ENCODE data around the gene TRABD2B. TPM values are rescaled to one million over a fixed set of nuclear protein-coding genes. Genes with fewer than 3 reads are reported as not detected.
"Not testable (repeated sequence)": the region's sequence is repeated elsewhere in the genome, so short reads cannot be mapped to it uniquely, and the experiment has no call there.

TRABD2B gene
- total RNA-seq, 2 experiments from 2014 or later = not detected

DNA sequence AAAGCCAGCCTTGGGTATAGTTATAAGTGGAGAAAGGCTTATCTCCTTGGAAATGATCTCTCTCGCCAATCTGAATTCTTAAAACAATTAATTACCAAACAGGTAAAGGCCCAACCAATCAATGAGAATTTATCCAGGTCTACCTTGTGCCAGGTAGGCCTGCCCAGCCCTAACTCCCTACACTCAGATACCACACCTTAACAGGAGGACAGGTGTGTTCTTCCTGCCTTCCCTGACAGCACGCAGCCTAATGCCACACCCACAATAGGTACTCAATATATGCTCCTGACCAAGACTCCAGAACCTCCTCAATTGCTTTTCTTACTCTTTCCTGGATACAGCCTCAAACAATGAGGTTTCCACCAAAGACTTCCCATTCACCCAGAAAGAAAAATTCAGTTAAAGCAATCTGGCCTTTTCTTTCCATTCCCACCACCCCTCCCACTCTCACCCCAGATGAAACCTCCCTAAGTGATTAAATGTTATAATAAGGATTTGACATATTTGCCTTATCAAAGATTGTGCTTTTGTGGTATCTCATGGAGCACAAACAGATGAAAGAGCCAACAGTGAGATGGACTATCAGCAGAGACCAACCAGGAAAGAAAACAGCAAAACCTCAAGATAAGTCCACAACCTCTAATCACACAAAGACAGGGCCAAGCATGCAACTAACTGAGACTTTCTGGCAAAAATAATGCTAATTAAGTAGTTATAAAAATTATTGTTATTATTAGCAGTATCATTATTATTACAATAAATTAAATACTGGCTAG lies 25.6 kb downstream of the TRABD2B start:
- ChIA-PET CTCF (no interaction called here), POLR2A (no interaction called here)
- no peaks in the 10 kb centered on the region for H3K36me3 Mint-ChIP-seq (ENCODE audit: low read depth)

DNA sequence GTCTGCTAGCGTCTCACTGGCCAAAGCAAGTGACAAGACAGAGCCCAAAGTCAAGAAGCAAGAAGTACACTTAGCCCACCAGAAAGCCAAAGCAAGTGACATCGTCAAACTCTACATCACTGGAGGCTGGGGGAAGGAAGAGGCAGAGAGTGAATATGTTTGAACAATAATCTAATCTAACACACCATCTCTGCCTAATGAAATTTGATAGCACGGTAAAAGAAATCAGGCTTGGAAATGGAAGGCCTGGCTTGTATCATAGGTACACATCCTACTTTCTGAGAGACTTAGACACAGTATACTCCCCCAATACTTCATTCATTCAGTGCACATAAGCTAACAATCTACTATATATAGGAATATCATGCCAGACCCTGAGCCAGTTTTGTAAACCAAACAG lies 26.3 kb downstream of the TRABD2B start:
- Mint-ChIP-seq H3K4me3 (no peak overlapping the region), H3K4me1 (ENCODE audit: low read depth) (no peaks in the 10 kb centered on the region), H3K27me3 (ENCODE audit: low read depth) (peaks cover 2% of the 10 kb centered on the region), H3K27ac (no peak overlapping the region), H3K36me3 (ENCODE audit: low read depth) (no peaks in the 10 kb centered on the region), H3K9me3 (ENCODE audit: insufficient read depth) (no peaks in the 10 kb centered on the region)
- DNase-seq (no peak), ATAC-seq (no peak)
- ChIA-PET CTCF (no interaction called here), POLR2A (no interaction called here)

More for the DNA sequence above, 25.6 kb downstream of the TRABD2B start:
- H3K27ac Mint-ChIP-seq = no peak overlapping the region
- H3K4me3 Mint-ChIP-seq = no peak overlapping the region
- ATAC-seq = no peak
- H3K9me3 Mint-ChIP-seq (ENCODE audit: insufficient read depth) = no peaks in the 10 kb centered on the region
- peaks cover 2% of the 10 kb centered on the region for H3K27me3 Mint-ChIP-seq (ENCODE audit: low read depth)
- no peak for DNase-seq
- no peaks in the 10 kb centered on the region for H3K4me1 Mint-ChIP-seq (ENCODE audit: low read depth)

DNA sequence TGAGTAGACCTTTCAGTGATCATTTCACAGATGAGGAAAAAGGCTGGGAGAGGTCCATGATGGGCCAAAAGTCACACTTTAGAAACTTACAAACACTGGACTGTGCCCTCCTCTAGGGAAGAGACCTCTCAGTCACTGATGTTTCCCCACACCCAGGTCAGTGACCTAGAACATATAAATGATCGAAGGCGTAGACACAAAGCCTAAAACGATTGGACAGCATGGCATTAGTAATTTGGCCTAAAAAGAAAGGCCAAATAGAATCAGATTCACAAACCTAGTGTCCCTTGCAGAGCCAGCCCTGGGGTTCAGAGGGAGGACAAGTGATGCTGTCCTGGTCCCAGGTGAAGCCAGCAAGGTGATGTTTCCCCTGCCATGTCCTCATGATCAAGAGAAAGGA lies 27.7 kb downstream of the TRABD2B start:
- Mint-ChIP-seq H3K36me3 (ENCODE audit: low read depth) (no peaks in the 10 kb centered on the region), H3K27ac (no peak overlapping the region), H3K4me3 (no peak overlapping the region), H3K4me1 (ENCODE audit: low read depth) (no peaks in the 10 kb centered on the region), H3K27me3 (ENCODE audit: low read depth) (peaks cover 2% of the 10 kb centered on the region), H3K9me3 (ENCODE audit: insufficient read depth) (no peaks in the 10 kb centered on the region)
- ATAC-seq (no peak), DNase-seq (no peak)
- CTCF ChIA-PET = no interaction called here
- POLR2A ChIA-PET = no interaction called here

DNA sequence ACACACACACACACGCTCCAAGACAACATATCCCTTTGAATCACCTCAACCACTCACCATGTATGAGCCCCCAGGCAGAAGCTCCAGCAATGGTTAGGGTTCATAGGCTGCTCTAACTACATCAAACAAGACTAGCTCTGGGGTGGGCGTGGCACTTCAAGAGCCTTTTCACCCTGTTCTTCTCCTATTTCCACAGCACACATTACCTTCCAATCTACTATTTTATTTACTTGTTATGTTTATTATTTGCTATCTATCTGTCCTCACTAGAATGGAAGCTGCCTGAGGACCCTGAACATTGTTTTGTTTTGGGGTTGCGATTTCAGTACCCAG lies 28.7 kb downstream of the TRABD2B start:
- Mint-ChIP-seq H3K36me3 (ENCODE audit: low read depth) (no peaks in the 10 kb centered on the region), H3K27ac (no peak overlapping the region), H3K9me3 (ENCODE audit: insufficient read depth) (no peaks in the 10 kb centered on the region), H3K27me3 (ENCODE audit: low read depth) (peaks cover 2% of the 10 kb centered on the region), H3K4me3 (no peak overlapping the region), H3K4me1 (ENCODE audit: low read depth) (no peaks in the 10 kb centered on the region)
- DNase-seq (no peak), ATAC-seq (no peak)
- CTCF ChIA-PET = no interaction called here
- POLR2A ChIA-PET = no interaction called here

DNA sequence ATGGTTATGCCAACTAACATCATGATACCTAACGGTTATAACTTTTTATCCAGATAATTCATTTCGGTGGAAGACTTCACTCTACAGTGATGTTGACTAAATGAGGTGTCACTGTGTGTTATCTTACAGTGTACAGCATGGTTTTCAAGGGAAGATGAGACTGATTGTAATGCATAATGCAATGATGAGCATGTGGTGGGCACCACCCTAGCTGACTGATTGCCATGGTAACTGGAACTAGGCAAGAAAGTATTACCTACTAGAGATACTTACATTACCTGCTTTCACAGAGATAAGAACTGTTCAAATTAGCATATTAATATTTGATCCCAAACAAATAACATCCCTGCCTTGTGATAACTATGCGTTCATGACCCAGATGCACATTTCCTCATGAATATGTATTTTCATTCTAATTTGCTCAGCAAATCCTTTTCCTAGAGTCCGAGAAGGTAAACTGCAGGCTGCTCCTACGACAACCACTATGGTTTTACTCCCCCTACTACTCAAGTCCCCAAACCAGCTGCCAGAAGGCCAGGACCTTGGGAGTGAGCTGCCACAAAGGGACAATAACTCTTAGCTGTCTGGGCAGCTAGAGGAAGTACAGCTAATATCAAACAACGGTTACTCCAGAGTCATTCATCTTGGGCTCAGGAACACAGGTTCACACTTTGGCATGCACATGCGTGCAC lies 29.2 kb downstream of the TRABD2B start:
- no peak overlapping the region for H3K27ac Mint-ChIP-seq
- ATAC-seq = no peak

DNA sequence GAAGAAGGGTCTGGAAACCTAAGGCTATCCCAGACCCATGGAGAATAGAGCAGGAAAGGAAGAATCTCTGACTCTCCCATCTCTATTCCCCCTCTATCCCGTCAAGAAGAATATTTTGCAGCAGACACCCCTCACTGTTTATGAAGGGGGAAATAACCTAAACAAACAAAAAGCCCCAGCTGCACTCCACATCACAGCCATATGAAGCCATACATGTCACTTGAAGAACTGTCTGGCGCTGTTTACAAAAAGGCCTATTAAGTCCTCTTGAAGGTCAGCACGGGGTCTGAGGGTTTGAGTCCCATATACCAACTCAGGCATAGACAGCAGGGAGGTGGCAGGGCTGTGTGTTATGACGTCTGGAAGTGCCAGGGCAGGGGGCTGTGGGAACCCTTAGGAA lies 31.4 kb downstream of the TRABD2B start:
- ChIA-PET POLR2A (no interaction called here), CTCF (no interaction called here)
- Mint-ChIP-seq H3K36me3 (ENCODE audit: low read depth) (no peaks in the 10 kb centered on the region), H3K4me1 (ENCODE audit: low read depth) (no peaks in the 10 kb centered on the region), H3K4me3 (no peak overlapping the region), H3K27me3 (ENCODE audit: low read depth) (peaks cover 2% of the 10 kb centered on the region), H3K27ac (no peak overlapping the region), H3K9me3 (ENCODE audit: insufficient read depth) (no peaks in the 10 kb centered on the region)
- DNase-seq (no peak), ATAC-seq (no peak)

More for the DNA sequence above, 29.2 kb downstream of the TRABD2B start:
- no peaks in the 10 kb centered on the region for H3K4me1 Mint-ChIP-seq (ENCODE audit: low read depth)
- no peaks in the 10 kb centered on the region for H3K9me3 Mint-ChIP-seq (ENCODE audit: insufficient read depth)
- no peaks in the 10 kb centered on the region for H3K36me3 Mint-ChIP-seq (ENCODE audit: low read depth)
- no peak overlapping the region for H3K4me3 Mint-ChIP-seq
- peaks cover 2% of the 10 kb centered on the region for H3K27me3 Mint-ChIP-seq (ENCODE audit: low read depth)
- no peak for DNase-seq
- ChIA-PET CTCF (no interaction called here), POLR2A (no interaction called here)

DNA sequence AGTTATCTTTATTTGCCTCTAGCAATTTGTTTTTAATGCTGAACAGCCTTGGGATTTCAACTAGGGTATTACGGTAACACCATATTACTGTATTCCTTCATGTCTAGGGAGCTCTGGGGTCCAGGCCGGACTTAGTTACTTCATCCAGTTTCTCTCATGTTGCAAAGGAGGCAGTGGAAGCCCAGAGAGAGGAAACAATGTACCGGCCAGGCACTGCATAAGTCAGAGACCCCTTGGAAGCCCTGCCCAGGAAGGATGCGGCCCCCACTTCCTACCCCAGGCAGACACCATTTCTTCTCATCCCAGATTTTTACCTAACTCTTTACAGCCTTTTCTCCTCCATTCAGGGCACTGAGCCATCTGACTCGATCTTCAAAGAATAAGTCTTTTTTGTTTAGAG lies 32.5 kb downstream of the TRABD2B start:
- Mint-ChIP-seq H3K9me3 (ENCODE audit: insufficient read depth) (no peaks in the 10 kb centered on the region), H3K27ac (no peak overlapping the region), H3K4me3 (no peak overlapping the region), H3K36me3 (ENCODE audit: low read depth) (no peaks in the 10 kb centered on the region), H3K27me3 (ENCODE audit: low read depth) (peaks cover 2% of the 10 kb centered on the region), H3K4me1 (ENCODE audit: low read depth) (no peaks in the 10 kb centered on the region)
- no peak for DNase-seq
- no peak for ATAC-seq
- POLR2A ChIA-PET = no interaction called here
- CTCF ChIA-PET = no interaction called here

DNA sequence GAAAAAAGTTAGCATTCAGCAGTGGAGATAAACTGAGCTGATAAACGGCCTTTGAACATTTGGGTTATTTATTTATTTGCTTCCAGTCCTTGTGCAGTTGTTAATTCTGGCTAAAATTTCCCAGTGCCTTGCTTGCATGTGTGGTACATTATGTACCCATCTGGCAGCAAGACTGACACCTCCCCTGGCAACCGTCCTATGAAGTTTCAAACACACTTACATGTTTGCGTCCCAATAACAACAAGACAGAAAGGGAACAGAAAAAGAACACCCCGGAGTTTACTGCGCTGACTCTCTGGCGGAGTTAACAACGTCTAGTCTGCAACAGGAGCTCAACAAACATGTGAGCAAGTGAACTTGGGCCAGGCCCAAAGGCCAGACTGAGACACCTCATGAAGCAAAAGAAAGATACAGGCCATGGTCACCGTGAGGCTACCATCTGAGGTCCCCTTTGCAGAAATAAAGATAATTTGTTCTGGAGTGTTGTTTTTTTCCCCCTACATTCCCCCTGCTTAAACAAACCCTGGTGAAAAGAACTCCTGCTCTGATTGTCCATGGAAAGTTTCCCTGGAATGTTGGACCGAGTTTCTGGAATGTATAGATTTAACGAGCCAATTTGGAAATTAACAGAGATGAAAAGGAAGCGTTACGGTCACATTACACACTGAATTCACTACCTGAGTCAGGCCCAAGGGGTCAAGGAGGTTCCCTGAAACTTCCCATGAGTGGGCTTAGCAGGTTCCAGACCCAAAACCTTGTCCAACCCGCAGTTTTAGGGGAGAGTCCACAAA lies 33.4 kb downstream of the TRABD2B start:
- ChIA-PET CTCF (no interaction called here), POLR2A (no interaction called here)
- H3K4me1 Mint-ChIP-seq (ENCODE audit: low read depth) = no peaks in the 10 kb centered on the region
- no peak overlapping the region for H3K27ac Mint-ChIP-seq
- no peaks in the 10 kb centered on the region for H3K9me3 Mint-ChIP-seq (ENCODE audit: insufficient read depth)
- ATAC-seq (no peak), DNase-seq (no peak)
- H3K27me3 Mint-ChIP-seq (ENCODE audit: low read depth) = peaks cover 7% of the 10 kb centered on the region
- no peak overlapping the region for H3K4me3 Mint-ChIP-seq
- no peaks in the 10 kb centered on the region for H3K36me3 Mint-ChIP-seq (ENCODE audit: low read depth)

DNA sequence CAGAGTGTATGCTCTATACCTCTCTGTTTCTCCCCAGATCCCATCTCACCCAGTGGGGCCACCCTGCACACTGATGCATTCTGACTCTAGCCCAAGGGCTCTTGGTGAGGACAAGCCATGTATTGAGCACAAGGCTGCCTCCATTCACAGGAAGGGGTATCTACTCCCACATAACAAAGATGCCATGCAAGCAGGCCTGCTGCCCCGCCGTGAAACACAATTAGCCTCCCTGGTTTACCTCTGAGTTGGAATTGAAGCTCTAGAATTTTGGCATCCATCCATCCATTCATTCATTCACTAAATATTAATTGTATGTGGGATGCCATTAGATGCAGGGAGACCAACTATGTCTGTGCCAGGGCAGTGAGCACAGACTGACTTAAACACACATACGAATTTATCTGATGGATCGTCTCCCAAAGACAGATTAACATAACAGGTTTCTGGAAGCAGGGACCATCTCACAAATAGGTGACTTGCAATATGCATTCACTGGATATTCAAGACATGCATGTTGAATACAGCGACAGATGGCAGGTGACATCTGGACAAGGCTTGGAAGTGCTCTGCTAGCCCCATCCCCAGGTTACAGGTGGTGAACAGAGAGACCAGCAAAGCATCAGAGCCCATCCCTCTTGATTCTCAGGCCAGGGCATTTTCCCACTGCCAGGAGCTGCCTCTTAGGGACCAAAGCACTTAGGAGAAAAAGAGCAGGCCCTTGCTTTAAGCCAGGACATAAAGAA lies 34.3 kb downstream of the TRABD2B start:
- H3K4me3 Mint-ChIP-seq = no peak overlapping the region
- no peaks in the 10 kb centered on the region for H3K9me3 Mint-ChIP-seq (ENCODE audit: insufficient read depth)
- no peak for DNase-seq
- ChIA-PET CTCF (no interaction called here), POLR2A (no interaction called here)
- no peaks in the 10 kb centered on the region for H3K4me1 Mint-ChIP-seq (ENCODE audit: low read depth)
- peaks cover 7% of the 10 kb centered on the region for H3K27me3 Mint-ChIP-seq (ENCODE audit: low read depth)
- ATAC-seq = no peak
- H3K27ac Mint-ChIP-seq = no peak overlapping the region
- no peaks in the 10 kb centered on the region for H3K36me3 Mint-ChIP-seq (ENCODE audit: low read depth)

DNA sequence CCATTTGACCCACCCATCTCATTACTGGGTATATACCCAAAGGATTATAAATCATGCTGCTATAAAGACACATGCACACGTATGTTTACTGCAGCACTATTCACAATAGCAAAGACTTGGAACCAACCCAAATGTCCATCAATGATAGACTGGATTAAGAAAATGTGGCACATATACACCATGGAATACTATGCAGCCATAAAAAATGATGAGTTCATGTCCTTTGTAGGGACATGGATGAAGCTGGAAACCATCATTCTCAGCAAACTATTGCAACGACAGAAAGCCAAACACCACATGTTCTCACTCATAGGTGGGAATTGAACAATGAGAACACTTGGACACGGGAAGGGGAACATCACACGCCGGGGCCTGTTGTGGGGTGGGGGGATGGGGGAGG lies 35.4 kb downstream of the TRABD2B start:
- DNase-seq; H3K27ac Mint-ChIP-seq; H3K36me3 Mint-ChIP-seq (ENCODE audit: low read depth); POLR2A ChIA-PET; H3K4me1 Mint-ChIP-seq (ENCODE audit: low read depth); CTCF ChIA-PET; H3K27me3 Mint-ChIP-seq (ENCODE audit: low read depth); H3K9me3 Mint-ChIP-seq (ENCODE audit: insufficient read depth); ATAC-seq; H3K4me3 Mint-ChIP-seq: not testable (repeated sequence)

DNA sequence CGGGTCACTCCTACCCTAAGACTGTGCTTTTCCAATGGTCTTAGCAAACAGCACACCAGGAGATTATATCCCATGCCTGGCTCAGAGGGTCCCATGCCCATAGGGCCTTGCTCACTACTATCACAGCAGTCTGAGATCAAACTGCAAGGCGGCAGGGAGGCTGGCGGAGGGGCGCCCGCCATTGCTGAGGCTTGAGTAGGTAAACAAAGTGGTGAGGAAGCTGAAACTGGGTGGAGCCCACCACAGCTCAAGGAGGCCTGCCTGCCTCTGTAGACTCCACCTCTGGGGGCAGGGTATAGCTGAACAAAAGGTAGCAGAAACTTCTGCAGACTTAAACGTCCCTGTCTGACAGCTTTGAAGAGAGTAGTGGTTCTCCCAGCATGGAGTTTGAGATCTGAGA lies 40.7 kb downstream of the TRABD2B start:
- H3K9me3 Mint-ChIP-seq (ENCODE audit: insufficient read depth); POLR2A ChIA-PET; DNase-seq; H3K27ac Mint-ChIP-seq; ATAC-seq; H3K27me3 Mint-ChIP-seq (ENCODE audit: low read depth); H3K36me3 Mint-ChIP-seq (ENCODE audit: low read depth); CTCF ChIA-PET; H3K4me1 Mint-ChIP-seq (ENCODE audit: low read depth); H3K4me3 Mint-ChIP-seq: not testable (repeated sequence)

DNA sequence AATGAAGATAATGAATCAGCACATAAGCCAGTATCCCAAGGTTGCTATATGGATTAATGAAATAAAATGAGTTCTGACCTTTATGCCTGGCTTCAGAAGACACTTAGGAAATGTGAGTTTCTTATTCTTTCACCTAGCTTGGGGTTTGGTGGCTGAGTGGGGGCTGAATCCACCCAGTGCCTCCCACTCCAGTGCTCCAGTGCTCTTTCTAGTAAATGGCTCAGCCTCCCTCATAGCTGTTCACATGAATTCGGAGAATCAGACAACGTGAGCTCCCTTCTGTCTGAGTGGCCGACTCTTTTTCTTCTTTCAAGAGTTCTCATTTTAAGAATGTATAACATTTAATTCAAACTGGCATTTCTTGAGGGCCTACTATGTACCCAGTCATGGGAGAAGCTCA lies 43.5 kb downstream of the TRABD2B start:
- H3K36me3 Mint-ChIP-seq (ENCODE audit: low read depth) = no peaks in the 10 kb centered on the region
- no peak for DNase-seq
- H3K27ac Mint-ChIP-seq = no peak overlapping the region
- ChIA-PET POLR2A (no interaction called here), CTCF (interaction anchor here (0.9 kb wide), 1 partner anchor 38 kb away, joined by 3 read pairs; no protein-coding TSS in a partner anchor)
- H3K4me3 Mint-ChIP-seq = no peak overlapping the region
- no peak for ATAC-seq
- H3K9me3 Mint-ChIP-seq (ENCODE audit: insufficient read depth) = no peaks in the 10 kb centered on the region
- H3K4me1 Mint-ChIP-seq (ENCODE audit: low read depth) = no peaks in the 10 kb centered on the region
- peaks cover 2% of the 10 kb centered on the region for H3K27me3 Mint-ChIP-seq (ENCODE audit: low read depth)
